Memory B cell (primary cell): ENCODE data around the gene LRRC56.

Source experiments
- ATAC-seq: fragments of 150-1000 bp; cut with Tn5 transposase; 2 replicates; pipeline ENCODE4 v1.10.0; 2021; ENCODE audit warnings: low read depth, mild to moderate bottlenecking, moderate library complexity
- DNase-seq, 2 donors: peaks; one replicate each; pipeline ENCODE4 v3.0.0; 2022; ENCODE audit warnings: low spot score in 2 of 2
- H3K27ac Mint-ChIP-seq: one replicate; pipeline ENCODE4 v1.8.0; 2022; ENCODE audit warnings: mild to moderate bottlenecking, moderate library complexity, mixed read lengths
- H3K27me3 Mint-ChIP-seq: one replicate; pipeline ENCODE4 v1.8.0; 2022; ENCODE audit warnings: mixed read lengths
- H3K36me3 Mint-ChIP-seq: one replicate; pipeline ENCODE4 v1.8.0; 2022; ENCODE audit warnings: mild to moderate bottlenecking, mixed read lengths
- H3K4me1 Mint-ChIP-seq: one replicate; pipeline ENCODE4 v1.8.0; 2022; ENCODE audit warnings: mixed read lengths
- H3K4me3 Mint-ChIP-seq: one replicate; pipeline ENCODE4 v1.8.0; 2022; ENCODE audit warnings: mild to moderate bottlenecking, moderate library complexity, mixed read lengths
- H3K9me3 Mint-ChIP-seq: one replicate; pipeline ENCODE4 v1.8.0; 2022; ENCODE audit warnings: mixed read lengths

LRRC56 gene

GRCh38 chr11:528166-528814 is 9.0 kb upstream of the LRRC56 start:
- Mint-ChIP-seq H3K27me3 (no peaks in the 10 kb centered on the region), H3K4me3 (no peak overlapping the region), H3K4me1 (no peaks in the 10 kb centered on the region), H3K27ac (no peak overlapping the region), H3K36me3 (peaks cover 4% of the 10 kb centered on the region), H3K9me3 (no peaks in the 10 kb centered on the region)
- DNase-seq (no peak), ATAC-seq (no peak)

GRCh38 chr11:528815-529727 is 8.3 kb upstream of the LRRC56 start:
- Mint-ChIP-seq H3K27ac (no peak overlapping the region), H3K36me3 (peaks cover 4% of the 10 kb centered on the region), H3K9me3 (no peaks in the 10 kb centered on the region), H3K27me3 (no peaks in the 10 kb centered on the region), H3K4me1 (no peaks in the 10 kb centered on the region), H3K4me3 (no peak overlapping the region)
- ATAC-seq (no peak), DNase-seq (no peak)

GRCh38 chr11:529728-530411 is 7.5 kb upstream of the LRRC56 start:
- no peak for DNase-seq
- Mint-ChIP-seq H3K4me3 (no peak overlapping the region), H3K4me1 (peaks cover 4% of the 10 kb centered on the region), H3K27ac (no peak overlapping the region), H3K9me3 (no peaks in the 10 kb centered on the region), H3K27me3 (no peaks in the 10 kb centered on the region), H3K36me3 (peaks cover 4% of the 10 kb centered on the region)
- ATAC-seq = no peak

DNA sequence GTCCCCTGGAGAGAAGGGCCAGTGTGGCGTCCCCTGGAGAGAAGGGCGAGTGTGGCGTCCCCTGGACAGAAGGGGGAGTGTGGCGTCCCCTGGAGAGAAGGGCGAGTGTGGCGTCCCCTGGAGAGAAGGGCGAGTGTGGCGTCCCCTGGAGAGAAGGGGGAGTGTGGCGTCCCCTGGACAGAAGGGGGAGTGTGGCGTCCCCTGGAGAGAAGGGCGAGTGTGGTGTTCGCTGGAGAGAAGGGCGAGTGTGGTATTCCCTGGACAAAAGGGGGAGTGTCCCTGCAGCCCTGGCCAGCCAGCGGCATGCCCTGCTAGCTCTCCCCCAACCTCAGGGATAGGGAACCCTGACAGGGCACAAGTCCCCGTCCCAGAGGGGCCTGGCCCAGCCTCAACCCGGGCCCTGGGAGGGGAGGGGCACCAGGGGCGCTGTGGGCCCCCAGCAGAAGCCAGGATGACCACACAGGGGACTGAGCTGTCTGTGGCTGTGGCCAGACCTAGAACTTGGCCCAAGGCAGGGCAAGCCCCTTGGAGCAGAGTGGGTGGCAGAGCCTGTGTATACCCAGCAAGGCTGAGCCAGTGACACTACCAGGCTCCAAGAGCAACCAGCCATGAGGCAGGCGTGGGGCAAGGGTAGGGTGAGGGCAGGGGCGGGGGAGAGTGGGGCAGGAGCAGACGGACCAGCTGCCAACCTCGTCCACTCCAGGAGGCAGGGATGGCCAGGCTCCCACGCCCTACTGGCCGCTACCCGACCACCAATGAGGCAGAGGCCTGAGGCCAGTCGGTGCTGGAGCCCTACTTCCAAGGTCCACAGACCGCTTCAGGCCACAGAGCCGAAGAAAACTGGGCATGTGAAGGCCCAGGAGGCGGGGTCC is 6.1 kb upstream of the LRRC56 start:
- Mint-ChIP-seq H3K27ac (no peak overlapping the region), H3K4me3 (no peak overlapping the region), H3K4me1 (peaks cover 6% of the 10 kb centered on the region), H3K9me3 (no peaks in the 10 kb centered on the region), H3K36me3 (peaks cover 4% of the 10 kb centered on the region), H3K27me3 (no peaks in the 10 kb centered on the region)
- DNase-seq = no peak
- ATAC-seq = no peak

DNA sequence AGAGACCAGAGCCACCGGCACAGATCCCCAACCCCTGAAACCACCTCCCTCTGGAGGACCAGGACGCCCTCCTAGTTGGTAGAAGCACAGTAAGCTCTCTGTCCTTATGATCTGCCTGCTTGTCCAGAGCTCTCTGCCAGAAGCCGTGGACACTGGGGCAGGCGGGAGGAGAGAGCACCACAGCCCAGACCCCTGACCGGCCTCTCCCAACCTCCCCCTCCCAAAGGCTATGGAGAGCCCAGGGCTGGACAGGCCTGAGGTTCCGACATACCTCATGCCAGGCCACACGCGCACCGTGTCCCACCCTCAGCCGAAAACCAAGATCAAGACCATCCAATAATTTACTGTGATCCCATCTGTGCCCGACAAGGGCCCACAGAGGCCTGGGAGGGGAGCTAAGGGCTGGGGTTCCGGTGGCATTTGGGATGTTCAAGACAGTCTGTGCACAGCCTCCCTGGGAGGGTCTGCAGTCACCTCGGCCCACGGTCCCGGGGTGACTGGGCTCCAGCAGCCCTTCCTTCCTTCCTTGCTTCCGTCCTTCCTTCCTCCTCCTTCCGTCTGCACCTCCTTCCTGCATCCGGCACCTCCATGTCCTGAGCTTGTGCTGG is 5.3 kb upstream of the LRRC56 start:
- peaks cover 4% of the 10 kb centered on the region for H3K36me3 Mint-ChIP-seq
- no peak overlapping the region for H3K27ac Mint-ChIP-seq
- DNase-seq = no peak
- H3K4me1 Mint-ChIP-seq = peaks cover 6% of the 10 kb centered on the region
- H3K27me3 Mint-ChIP-seq = no peaks in the 10 kb centered on the region
- no peak for ATAC-seq
- H3K9me3 Mint-ChIP-seq = no peaks in the 10 kb centered on the region
- H3K4me3 Mint-ChIP-seq = no peak overlapping the region

GRCh38 chr11:532527-532985 is 4.8 kb upstream of the LRRC56 start:
- DNase-seq (no peak), ATAC-seq (no peak)
- Mint-ChIP-seq H3K27me3 (no peaks in the 10 kb centered on the region), H3K4me1 (peaks cover 8% of the 10 kb centered on the region), H3K36me3 (peaks cover 4% of the 10 kb centered on the region), H3K4me3 (no peak overlapping the region), H3K9me3 (no peaks in the 10 kb centered on the region), H3K27ac (no peak overlapping the region)

DNA sequence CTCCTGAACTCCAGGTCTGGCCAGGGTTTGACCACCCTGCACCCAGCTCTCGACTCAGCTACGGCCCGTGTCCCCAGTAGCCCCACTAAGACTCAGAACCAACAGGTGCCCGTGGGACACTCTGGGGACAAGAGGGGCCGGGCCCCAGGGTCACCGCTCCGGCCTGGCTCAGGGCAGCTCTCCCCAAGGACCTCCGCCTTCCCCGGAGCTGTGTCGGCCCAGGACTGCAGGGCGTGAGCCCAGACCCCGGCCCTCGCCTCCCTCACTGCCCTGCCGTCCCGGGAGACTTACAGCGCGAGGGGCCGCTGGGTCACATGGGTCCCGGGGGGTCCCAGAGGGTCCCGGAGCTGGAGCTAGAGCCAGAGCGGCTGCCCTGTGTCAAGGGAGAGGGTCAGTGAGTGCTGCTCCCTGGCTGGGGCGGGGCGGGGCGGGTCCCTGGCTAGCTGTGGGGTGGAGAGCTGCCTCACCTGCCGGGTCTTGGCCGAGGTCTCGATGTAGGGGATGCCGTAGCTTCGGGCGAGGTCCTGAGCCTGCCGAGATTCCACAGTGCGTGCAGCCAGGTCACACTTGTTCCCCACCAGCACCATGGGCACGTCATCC is 4.2 kb upstream of the LRRC56 start:
- DNase-seq (no peak), ATAC-seq (no peak)
- peaks cover 4% of the 10 kb centered on the region for H3K36me3 Mint-ChIP-seq
- H3K9me3 Mint-ChIP-seq = no peaks in the 10 kb centered on the region
- H3K27ac Mint-ChIP-seq = no peak overlapping the region
- H3K27me3 Mint-ChIP-seq = no peaks in the 10 kb centered on the region
- peaks cover 12% of the 10 kb centered on the region for H3K4me1 Mint-ChIP-seq
- no peak overlapping the region for H3K4me3 Mint-ChIP-seq

DNA sequence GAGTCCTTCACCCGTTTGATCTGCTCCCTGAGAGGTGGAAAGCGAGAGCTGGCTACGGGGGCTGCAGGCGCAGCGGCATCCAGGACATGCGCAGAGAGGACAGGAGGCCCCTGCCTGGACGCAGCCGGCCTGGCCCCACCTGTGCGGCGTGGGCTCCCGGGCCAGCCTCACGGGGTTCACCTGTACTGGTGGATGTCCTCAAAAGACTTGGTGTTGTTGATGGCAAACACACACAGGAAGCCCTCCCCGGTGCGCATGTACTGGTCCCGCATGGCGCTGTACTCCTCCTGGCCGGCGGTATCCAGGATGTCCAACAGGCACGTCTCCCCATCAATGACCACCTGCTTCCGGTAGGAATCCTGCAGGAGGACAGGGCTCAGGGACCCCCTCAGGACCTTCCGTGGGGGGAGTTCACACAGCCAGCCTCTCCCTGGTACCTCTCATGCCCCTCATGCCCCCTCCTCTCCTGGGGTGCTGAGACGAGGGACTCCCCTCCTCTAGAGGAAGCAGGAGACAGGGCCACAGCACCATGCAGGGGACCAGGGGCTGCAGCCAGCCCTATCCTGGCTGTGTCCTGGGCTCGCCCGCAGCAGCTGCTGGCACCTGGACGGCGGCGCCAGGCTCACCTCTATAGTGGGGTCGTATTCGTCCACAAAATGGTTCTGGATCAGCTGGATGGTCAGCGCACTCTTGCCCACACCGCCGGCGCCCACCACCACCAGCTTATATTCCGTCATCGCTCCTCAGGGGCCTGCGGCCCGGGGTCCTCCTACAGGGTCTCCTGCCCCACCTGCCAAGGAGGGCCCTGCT is 3.5 kb upstream of the LRRC56 start:
- no peak for DNase-seq
- peaks cover 16% of the 10 kb centered on the region for H3K4me1 Mint-ChIP-seq
- ATAC-seq = no peak
- no peaks in the 10 kb centered on the region for H3K27me3 Mint-ChIP-seq
- H3K4me3 Mint-ChIP-seq = peak overlapping the region; percentile 46
- no peaks in the 10 kb centered on the region for H3K9me3 Mint-ChIP-seq
- no peak overlapping the region for H3K27ac Mint-ChIP-seq
- peaks cover 4% of the 10 kb centered on the region for H3K36me3 Mint-ChIP-seq

DNA sequence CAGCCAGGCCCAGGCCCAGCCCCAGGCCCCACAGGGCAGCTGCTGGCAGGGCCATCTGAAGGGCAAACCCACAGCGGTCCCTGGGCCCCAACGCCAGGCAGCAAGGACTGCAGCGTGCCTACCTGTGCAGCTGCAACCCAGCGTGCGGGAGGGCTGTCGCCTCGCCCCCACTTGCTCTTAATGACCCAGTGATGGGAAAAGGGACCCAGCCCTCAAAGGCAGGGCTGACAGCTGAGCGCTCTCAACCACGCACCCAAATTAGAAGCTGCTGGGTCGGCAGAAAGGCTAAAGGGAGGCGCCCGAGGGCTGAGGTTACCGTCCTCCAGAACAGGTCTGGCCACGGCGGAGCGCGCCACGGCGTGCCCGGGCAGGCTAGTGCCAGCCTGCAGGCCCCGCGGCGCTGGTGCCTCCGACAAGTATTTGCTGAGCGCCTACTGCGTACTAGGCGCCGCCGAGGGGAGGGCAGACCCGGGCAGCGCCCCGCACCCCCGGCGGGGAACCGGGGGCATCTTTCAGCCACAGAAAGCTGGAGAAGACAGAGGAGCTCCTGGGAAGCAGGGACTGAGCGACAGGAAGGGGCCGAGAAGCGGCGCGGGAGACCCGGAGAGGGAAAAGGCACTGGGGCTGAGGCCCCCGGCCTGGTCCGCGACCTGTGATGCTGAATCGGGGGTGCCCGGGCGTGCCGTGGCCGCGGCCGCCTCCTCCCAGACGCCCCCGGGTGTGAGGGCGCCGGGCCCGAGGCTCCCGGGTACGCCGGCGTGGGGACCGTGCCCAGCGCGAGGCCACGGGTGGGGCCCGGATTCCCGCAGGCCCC is 2.7 kb upstream of the LRRC56 start:
- H3K27ac Mint-ChIP-seq = no peak overlapping the region
- peak overlapping the region; percentile 78 for H3K4me3 Mint-ChIP-seq
- H3K27me3 Mint-ChIP-seq = no peaks in the 10 kb centered on the region
- peaks cover 17% of the 10 kb centered on the region for H3K4me1 Mint-ChIP-seq
- peak in 1 of 2 donors; percentile 55 for DNase-seq
- H3K36me3 Mint-ChIP-seq = peaks cover 4% of the 10 kb centered on the region
- no peak for ATAC-seq
- no peaks in the 10 kb centered on the region for H3K9me3 Mint-ChIP-seq

DNA sequence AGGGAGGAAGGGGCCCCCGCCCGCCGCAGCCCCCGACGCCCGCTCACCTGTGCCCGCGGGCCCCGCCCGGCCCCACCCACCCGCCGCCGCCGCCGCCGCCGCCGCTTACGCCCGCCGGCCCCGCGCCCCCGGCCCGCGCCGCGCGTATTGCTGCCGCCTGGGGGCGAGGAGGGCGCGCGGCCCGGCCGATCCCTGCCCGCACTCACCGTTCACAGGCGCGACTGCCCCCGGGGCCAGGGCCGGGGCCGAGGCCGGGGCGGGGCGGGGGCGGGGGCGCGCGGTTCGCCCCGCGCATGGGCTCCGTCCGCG is 2.2 kb upstream of the LRRC56 start:
- DNase-seq (no peak), ATAC-seq (peak; percentile 12)
- no peaks in the 10 kb centered on the region for H3K27me3 Mint-ChIP-seq
- H3K4me3 Mint-ChIP-seq = no peak overlapping the region
- H3K27ac Mint-ChIP-seq = no peak overlapping the region
- H3K4me1 Mint-ChIP-seq = peaks cover 19% of the 10 kb centered on the region
- H3K9me3 Mint-ChIP-seq = no peaks in the 10 kb centered on the region
- peaks cover 4% of the 10 kb centered on the region for H3K36me3 Mint-ChIP-seq

GRCh38 chr11:535519-536454 is 1.5 kb upstream of the LRRC56 start, which contains the start of gene HRAS:
Gene HRAS, minus strand, starts transcription at chr11:535576.
- peak; percentile 93 to 98 for DNase-seq
- Mint-ChIP-seq H3K27me3 (no peaks in the 10 kb centered on the region), H3K9me3 (no peaks in the 10 kb centered on the region), H3K27ac (peak within 1 kb of the TSS; percentile 94), H3K4me3 (peak within 1 kb of the TSS; percentile 93), H3K4me1 (peaks cover 19% of the 10 kb centered on the region), H3K36me3 (peaks cover 4% of the 10 kb centered on the region)
- ATAC-seq = peak; percentile 74
